ENCODE measurements around the gene CHD9.

GRCh38 chr16:53166099-53166498 lies 111.3 kb downstream of the CHD9 start:
- TF ChIP-seq CTCF (conservative IDR thresholded peaks at IDR 0.05; ENCODE audit: low read length) = no peak
- TF ChIP-seq EZH2phosphoT487 (IDR thresholded peaks at IDR 0.05; ENCODE audit: borderline replicate concordance) = no peak
